Measurements from ENCODE around the gene ZMIZ2.

GRCh38 chr7:44757739-44758138 is 9.1 kb downstream of the ZMIZ2 start:
- TF ChIP-seq CTCF (IDR thresholded peaks at IDR 0.05) (no peak), POLR2A (IDR thresholded peaks at IDR 0.05) (no peak)

All from thyroid gland (tissue), 4 donors.